GM12874 (cell line): ENCODE results near the gene PLEKHH2.

Experiments
- CTCF ChIP-seq: IDR thresholded peaks from 2 replicates; pipeline ENCODE4 v1.5.1; 2011; ENCODE audit warnings: low read depth, mild to moderate bottlenecking, control low read depth, low read length, moderate library complexity; ENCODE audit not compliant: insufficient read depth

PLEKHH2 gene

DNA sequence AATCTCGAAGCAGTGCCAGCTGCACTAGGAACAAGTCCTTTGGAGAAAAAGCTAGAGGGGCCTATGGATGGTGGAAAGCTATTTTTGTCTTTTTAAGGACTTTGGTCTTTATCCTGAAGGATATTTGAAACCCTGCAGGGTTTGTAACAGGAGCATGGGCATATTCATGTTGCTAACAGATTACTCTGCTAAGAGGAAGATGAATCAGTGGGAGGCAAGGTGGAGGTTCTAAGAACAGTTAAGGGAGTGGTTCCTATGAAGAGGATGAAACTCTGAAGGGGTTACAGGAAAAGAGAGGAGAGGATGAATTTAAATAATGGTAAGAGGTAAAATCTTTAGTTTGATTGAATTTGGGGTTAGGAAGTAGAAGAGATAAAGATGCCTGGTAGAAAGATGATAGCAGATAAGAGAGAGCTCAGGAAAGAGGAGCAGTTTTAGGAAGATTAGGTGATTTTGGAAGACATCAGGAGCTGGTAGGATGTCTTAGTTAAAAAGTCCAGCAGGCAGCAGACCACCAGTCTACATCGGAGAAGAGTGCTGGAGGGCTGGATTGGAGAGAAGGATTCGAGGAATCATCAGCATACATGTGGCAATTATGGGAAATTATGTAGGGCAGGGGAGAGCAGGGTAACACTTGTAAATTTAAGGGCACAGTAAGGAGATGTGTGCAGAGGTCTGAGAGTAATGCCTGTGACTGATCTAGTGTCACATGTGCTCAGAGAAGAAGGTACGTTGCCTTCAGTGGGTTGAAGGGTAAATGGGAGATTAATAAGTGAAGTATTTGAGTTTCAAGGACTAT, 78.4 kb downstream of the PLEKHH2 start:
- no peak for TF ChIP-seq CTCF

GRCh38 chr2:43717322-43717721, 80.3 kb downstream of the PLEKHH2 start:
- TF ChIP-seq CTCF = no peak

GRCh38 chr2:43718530-43719124, 81.6 kb downstream of the PLEKHH2 start:
- no peak for TF ChIP-seq CTCF

DNA sequence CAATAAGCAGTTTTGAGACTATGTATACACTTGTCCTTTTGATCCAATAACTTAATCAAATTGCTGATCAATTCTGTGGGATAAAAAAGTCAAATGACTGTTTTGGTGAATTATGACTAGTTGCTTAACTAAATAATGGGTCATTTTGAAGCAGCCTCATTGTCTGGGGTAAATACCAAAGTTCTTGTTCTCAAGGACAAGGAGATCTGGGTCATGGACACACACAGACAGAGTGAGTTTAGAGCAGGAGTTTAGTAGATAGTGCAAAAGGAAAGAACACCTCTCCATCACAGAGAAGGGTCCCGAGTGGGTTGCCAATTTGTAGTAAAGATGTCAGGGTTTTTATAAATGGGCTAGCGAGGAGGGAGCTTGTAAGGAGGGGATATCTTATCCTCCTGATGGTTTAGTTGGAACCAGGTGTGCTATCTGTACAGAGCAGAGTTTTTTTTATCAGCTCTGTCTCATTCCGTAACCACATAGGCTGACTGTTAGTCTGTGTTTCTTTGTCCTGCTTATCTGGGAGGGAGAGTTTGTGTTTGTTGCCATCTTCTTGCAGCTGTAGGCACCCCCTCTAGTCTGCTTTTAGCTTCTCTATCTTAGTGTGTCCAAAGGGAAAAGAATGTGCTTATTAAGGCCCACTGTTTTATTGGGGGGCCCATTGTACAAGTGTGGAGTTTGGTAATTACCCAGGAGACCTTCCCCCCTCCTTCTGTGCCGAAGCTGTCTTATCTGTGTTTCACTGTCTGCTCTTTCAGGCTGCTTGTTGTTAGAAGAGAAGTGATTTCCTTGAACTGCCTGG, 87.9 kb downstream of the PLEKHH2 start:
- TF ChIP-seq CTCF = no peak

GRCh38 chr2:43725711-43726246, 88.7 kb downstream of the PLEKHH2 start:
- TF ChIP-seq CTCF = no peak

DNA sequence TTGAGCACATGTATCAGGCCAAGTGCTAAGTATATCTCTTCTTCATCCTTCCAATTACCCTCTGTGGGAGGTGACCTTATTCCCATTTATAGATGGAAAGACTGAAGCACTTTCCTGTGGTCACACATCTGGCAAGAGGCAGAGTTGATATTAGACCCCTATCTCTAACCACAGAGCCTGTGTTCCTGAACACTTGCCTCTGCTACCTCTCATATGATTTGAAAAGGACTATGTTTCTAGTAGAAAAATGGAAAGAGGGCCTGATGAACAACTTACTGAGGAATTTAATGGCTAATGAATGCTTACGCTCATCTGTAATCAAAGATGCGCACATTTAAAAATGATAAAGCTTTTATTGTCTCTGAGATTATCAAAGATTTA, 90.6 kb downstream of the PLEKHH2 start:
- no peak for TF ChIP-seq CTCF

GRCh38 chr2:43729491-43730174, 92.6 kb downstream of the PLEKHH2 start:
- TF ChIP-seq CTCF = no peak
